GM18951 (cell line): ENCODE measurements around the gene ITGA2.

Source experiments
- POLR2A ChIP-seq: IDR thresholded peaks from 4 replicates; pipeline ENCODE4 v1.6.1; 2011; ENCODE audit warnings: mild to moderate bottlenecking; ENCODE audit not compliant: insufficient read length, insufficient read depth; ENCODE audit errors: extremely low read depth
- in situ Hi-C: fragments of 300-500 bp; cut with MboI; formaldehyde crosslinking; loops from one replicate; pipeline ENCODE4 v1.12.0; 2022; ENCODE audit warnings: low sequenced_read_pairs, mixed read lengths, inconsistent platforms; ENCODE audit not compliant: unreplicated experiment

ITGA2 gene

GRCh38 chr5:53013857-53014256, 24.7 kb downstream of the ITGA2 start:
- in situ Hi-C loops = no loop called here
- no peak for TF ChIP-seq POLR2A

GRCh38 chr5:53017383-53017782, 28.2 kb downstream of the ITGA2 start:
- in situ Hi-C loops = no loop called here

GRCh38 chr5:53017794-53018391, 28.7 kb downstream of the ITGA2 start:
- no peak for TF ChIP-seq POLR2A
- in situ Hi-C loops = no loop called here

More at GRCh38 chr5:53017383-53017782, 28.2 kb downstream of the ITGA2 start:
- TF ChIP-seq POLR2A = no peak

GRCh38 chr5:53019320-53019719, 30.2 kb downstream of the ITGA2 start:
- in situ Hi-C loops = no loop called here
- TF ChIP-seq POLR2A = no peak

GRCh38 chr5:53022930-53023511, 33.9 kb downstream of the ITGA2 start:
- no peak for TF ChIP-seq POLR2A
- in situ Hi-C loops = no loop called here

GRCh38 chr5:53023969-53024368, 34.8 kb downstream of the ITGA2 start:
- in situ Hi-C loops = no loop called here
- TF ChIP-seq POLR2A = no peak

- in situ Hi-C loops = no loop called here
- no peak for TF ChIP-seq POLR2A
Observed at GRCh38 chr5:53024535-53024934, 35.4 kb downstream of the ITGA2 start.

- in situ Hi-C loops = no loop called here
- TF ChIP-seq POLR2A = no peak
Observed at GRCh38 chr5:53025487-53025886, 36.3 kb downstream of the ITGA2 start.

GRCh38 chr5:53027913-53028312, 38.8 kb downstream of the ITGA2 start:
- in situ Hi-C loops = no loop called here
- TF ChIP-seq POLR2A = no peak

- TF ChIP-seq POLR2A = no peak
- in situ Hi-C loops = no loop called here
Observed at GRCh38 chr5:53029608-53030007, 40.5 kb downstream of the ITGA2 start.

GRCh38 chr5:53030893-53031292, 41.7 kb downstream of the ITGA2 start:
- in situ Hi-C loops = no loop called here
- TF ChIP-seq POLR2A = no peak

GRCh38 chr5:53031695-53032096, 42.5 kb downstream of the ITGA2 start:
- TF ChIP-seq POLR2A = no peak
- in situ Hi-C loops = no loop called here

- in situ Hi-C loops = no loop called here
- TF ChIP-seq POLR2A = no peak
Observed at GRCh38 chr5:53032188-53032587, 43.0 kb downstream of the ITGA2 start.

- in situ Hi-C loops = no loop called here
- no peak for TF ChIP-seq POLR2A
Observed at GRCh38 chr5:53034832-53035231, 45.7 kb downstream of the ITGA2 start.
